ENCODE data around the gene KRT8. TPM values are rescaled to one million over a fixed set of nuclear protein-coding genes. Genes with fewer than 3 reads are reported as not detected.

KRT8 gene
- total RNA-seq, 1 donor from 2014 or later: 1,341 TPM

DNA sequence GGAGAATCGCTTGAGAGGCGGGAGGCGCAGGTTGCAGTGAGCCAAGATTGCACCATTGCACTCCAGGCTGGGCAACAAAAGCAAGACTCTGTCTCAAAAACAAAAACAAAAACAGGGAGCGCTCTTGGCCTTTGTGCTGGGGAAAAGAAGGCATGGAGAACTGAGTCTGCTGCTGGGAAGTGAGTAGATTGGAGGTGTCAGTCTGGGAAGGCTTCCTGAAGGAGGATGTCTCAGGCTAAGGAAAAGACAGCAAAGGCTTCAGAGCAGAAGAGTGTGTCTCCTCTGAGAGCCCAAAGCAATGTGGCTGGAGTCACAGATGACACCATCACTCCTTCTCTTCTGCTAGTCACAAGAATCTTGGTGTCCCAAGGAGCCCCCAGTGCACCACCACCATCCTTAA lies 23.1 kb upstream of the KRT8 start:
- no peaks in the 10 kb centered on the region for H3K27me3 ChIP-seq (ENCODE audit: control insufficient read depth, insufficient read depth, low read length)
- DNase-seq (ENCODE audit: low read depth): no peak
- H3K4me3 ChIP-seq (ENCODE audit: low read depth, low read length): no peak overlapping the region
- TF ChIP-seq, protein P1, sequence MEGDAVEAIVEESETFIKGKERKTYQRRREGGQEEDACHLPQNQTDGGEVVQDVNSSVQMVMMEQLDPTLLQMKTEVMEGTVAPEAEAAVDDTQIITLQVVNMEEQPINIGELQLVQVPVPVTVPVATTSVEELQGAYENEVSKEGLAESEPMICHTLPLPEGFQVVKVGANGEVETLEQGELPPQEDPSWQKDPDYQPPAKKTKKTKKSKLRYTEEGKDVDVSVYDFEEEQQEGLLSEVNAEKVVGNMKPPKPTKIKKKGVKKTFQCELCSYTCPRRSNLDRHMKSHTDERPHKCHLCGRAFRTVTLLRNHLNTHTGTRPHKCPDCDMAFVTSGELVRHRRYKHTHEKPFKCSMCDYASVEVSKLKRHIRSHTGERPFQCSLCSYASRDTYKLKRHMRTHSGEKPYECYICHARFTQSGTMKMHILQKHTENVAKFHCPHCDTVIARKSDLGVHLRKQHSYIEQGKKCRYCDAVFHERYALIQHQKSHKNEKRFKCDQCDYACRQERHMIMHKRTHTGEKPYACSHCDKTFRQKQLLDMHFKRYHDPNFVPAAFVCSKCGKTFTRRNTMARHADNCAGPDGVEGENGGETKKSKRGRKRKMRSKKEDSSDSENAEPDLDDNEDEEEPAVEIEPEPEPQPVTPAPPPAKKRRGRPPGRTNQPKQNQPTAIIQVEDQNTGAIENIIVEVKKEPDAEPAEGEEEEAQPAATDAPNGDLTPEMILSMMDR (IDR thresholded peaks at IDR 0.05; ENCODE audit: insufficient read depth, low read length, poor library complexity, severe bottlenecking): no peak
- H3K36me3 ChIP-seq (ENCODE audit: control insufficient read depth, insufficient read depth, low read length): no peaks in the 10 kb centered on the region

DNA sequence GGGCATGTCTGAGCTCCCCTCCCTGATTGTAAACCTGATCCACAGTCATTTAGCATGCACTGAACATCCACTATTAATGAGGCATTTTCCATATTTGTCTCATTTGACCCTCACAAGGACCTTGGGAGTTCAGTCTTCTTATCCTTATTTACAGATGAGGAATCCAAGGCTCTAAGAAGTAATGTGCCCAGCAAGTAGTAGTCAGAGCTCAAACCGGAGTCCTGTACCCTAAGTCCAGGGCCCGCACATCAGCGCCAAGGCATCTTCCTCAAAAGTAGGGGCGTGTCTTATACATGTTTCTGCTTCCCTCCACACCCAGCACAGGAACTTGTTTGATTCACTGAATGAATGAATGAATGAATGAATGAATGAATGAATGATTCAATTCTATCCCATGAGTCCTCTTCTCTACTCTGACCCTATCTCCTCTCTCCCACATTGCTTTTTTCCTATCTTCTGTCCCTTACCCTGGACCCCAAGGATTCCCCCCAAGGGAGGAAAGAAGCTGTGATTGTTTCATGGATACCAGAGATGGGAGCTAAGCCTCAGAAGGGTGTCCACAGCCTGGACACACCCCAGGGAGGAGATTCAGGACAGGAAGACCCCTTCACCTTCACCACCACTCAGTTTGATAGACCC lies 21.8 kb upstream of the KRT8 start:
- H3K36me3 ChIP-seq (ENCODE audit: control insufficient read depth, insufficient read depth, low read length): no peaks in the 10 kb centered on the region
- no peaks in the 10 kb centered on the region for H3K27me3 ChIP-seq (ENCODE audit: control insufficient read depth, insufficient read depth, low read length)
- TF ChIP-seq, protein P1 (IDR thresholded peaks at IDR 0.05; ENCODE audit: insufficient read depth, low read length, poor library complexity, severe bottlenecking): no peak
- DNase-seq (ENCODE audit: low read depth): no peak
- no peak overlapping the region for H3K4me3 ChIP-seq (ENCODE audit: low read depth, low read length)

DNA sequence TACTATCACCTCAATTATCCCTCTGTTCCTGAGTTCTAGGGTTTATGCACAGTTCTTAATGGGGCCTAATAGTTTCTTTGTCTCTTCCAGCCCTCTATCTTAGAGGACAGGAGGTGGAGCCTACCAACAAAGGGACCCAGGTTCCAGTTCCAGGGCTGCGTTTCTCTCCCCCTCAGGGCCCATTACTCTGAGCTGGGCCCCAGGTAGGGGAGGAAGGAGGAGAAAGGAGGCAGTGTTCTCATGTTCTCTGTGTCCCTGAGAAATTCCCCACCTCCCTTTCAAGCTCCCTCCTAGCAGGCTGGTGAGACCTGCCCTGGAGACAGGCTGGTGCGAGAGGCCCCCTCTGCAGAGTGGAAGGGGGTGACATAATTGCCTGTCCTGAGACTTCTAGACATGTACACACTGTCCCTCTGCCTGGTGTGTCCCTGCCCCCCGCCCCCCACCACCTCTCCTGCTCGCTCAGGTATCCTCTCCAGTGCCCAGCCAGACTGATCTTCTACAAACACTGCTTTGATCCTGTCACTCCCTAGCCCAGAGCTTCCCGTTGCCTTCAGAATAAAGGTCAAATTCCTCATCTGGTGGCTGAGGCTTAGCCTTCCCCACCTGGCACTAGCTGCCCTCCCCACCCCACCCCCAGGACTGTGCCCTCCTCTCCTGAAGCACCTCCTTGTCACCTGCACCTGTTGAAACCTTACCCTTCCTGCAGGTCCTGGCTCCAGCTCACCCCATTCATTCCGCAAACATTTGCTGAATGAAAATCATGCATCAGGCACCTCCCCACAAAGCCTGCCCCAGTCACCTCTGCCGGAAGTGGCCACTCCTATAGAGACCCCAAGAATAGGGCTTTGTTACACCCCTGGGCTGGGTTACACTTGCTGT lies 21.1 kb upstream of the KRT8 start:
- no peak for DNase-seq (ENCODE audit: low read depth)
- Histone ChIP-seq H3K27me3 (ENCODE audit: control insufficient read depth, insufficient read depth, low read length) (no peaks in the 10 kb centered on the region), H3K36me3 (ENCODE audit: control insufficient read depth, insufficient read depth, low read length) (no peaks in the 10 kb centered on the region), H3K4me3 (ENCODE audit: low read depth, low read length) (no peak overlapping the region)
- TF ChIP-seq, protein P1 (IDR thresholded peaks at IDR 0.05; ENCODE audit: insufficient read depth, low read length, poor library complexity, severe bottlenecking): no peak

DNA sequence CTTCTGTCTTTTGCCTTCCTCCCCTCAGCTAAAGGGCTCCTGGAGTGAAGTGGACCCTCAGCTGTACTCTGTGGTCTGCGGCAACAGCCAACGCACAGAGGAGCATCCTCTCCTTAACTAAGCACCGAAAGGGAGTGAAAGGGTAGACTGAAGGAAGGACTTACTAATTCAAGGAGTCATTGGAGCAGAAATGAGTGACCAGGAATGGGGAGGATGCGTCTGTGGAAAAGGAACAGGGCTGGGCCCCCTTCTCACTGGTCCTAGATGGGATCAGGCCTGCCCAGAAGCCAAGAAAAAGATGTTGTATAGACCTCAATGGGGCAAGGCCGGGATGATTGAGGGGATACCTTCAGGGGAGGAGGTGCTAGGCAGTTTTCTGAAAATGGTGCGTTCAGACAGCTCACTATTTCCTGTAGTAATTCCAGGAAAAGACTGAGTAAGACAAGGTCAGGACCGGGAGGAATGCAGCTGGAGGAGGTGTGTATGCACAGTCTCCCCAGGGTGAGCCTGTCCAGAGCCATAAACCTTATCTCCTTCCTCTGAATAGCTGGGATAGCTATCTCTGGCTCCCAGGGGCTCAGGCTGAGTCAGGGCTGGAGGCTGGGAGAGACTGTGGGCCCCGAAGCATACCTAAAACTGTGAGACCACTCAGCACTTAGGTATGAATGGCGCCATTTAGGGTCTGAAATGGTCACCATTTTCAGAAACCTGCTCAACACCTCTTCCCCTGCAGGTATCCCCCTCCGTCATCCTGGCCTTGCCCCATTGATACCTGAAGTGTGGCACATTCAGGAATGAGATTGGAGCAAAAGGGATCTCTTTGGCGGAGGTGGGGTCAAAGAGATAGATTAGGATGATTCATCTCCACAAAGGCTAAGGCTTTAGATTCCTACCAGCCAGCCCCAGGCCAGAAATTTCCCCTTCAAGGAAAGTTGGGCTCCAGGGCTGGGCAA lies 20.2 kb upstream of the KRT8 start:
- Histone ChIP-seq H3K36me3 (ENCODE audit: control insufficient read depth, insufficient read depth, low read length) (no peaks in the 10 kb centered on the region), H3K27me3 (ENCODE audit: control insufficient read depth, insufficient read depth, low read length) (no peaks in the 10 kb centered on the region), H3K4me3 (ENCODE audit: low read depth, low read length) (no peak overlapping the region)
- DNase-seq (ENCODE audit: low read depth): peak; percentile 84
- TF ChIP-seq, protein P1 (IDR thresholded peaks at IDR 0.05; ENCODE audit: insufficient read depth, low read length, poor library complexity, severe bottlenecking): no peak

DNA sequence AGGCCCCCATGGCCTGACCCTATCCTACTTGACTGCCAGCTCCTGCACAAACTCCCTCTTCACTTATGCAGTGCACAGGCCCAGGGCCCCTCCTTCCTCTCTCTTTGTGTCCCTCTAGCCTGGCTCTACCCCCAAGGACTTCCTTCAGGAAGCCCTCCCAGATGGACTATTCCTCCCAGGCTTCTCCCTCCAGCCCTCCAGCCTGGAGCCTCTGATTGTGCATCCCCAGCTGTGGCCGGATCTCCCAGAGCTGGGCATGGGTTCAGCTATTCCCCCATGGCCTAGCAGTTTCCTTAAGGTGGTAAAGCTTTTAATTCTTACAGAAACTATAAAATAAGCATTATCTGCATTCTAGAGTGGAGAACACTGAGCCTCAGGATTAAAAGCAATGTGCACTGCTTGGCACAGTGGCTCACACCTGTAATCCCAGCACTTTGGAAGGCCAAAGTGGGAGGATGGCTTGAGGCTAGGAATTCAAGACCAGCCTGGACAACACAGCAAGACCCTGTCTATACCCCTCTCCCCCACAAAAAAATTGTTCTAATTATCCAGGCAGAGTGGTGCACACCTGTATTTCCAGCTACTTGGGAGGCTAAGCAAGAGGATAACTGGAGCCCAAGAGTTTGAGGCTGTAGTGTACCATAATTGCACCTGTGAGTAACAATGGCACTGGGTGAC lies 16.8 kb upstream of the KRT8 start:
- no peak for DNase-seq (ENCODE audit: low read depth)
- Histone ChIP-seq H3K4me3 (ENCODE audit: low read depth, low read length) (no peak overlapping the region), H3K27me3 (ENCODE audit: control insufficient read depth, insufficient read depth, low read length) (no peaks in the 10 kb centered on the region), H3K36me3 (ENCODE audit: control insufficient read depth, insufficient read depth, low read length) (no peaks in the 10 kb centered on the region)
- TF ChIP-seq, protein P1 (IDR thresholded peaks at IDR 0.05; ENCODE audit: insufficient read depth, low read length, poor library complexity, severe bottlenecking): no peak

Data from kidney epithelial cell (primary cell).